Measurements from ENCODE around the gene MAP4. TPM values are rescaled to one million over a fixed set of nuclear protein-coding genes. Genes with fewer than 3 reads are reported as not detected.

MAP4 gene
- polyA plus RNA-seq, 2 of the 4 experiments (the other 2 are of a cell fraction): 77.7 to 98.5 TPM

GRCh38 chr3:47841786-47842349 lies 174.3 kb downstream of the MAP4 start:
- H3K4me3 ChIP-seq: no peak overlapping the region
- no peaks in the 10 kb centered on the region for H3K9me3 ChIP-seq
- POLR2A ChIA-PET: no interaction called here
- CTCF ChIA-PET: no interaction called here
- no peaks in the 10 kb centered on the region for H3K4me1 ChIP-seq
- ATAC-seq (no peak), FAIRE-seq (no peak), DNase-seq (ENCODE audit: low read depth in 1 of 2, low spot score in 1 of 2) (no peak)
- no peak for TF ChIP-seq JUNB (IDR thresholded peaks at IDR 0.05)
- TF ChIP-seq CEBPB (IDR thresholded peaks at IDR 0.05): no peak
- no peak for TF ChIP-seq JUN (IDR thresholded peaks at IDR 0.05)
- no peak for TF ChIP-seq FOSL2 (IDR thresholded peaks at IDR 0.05)
- no peak for TF ChIP-seq FOSL2 (CRISPR knock-in tag; IDR thresholded peaks at IDR 0.05)
- TF ChIP-seq SREBF2 (IDR thresholded peaks at IDR 0.05): no peak
- TF ChIP-seq PHF8 (IDR thresholded peaks at IDR 0.05; ENCODE audit: borderline replicate concordance, low read depth): no peak
- no peak for TF ChIP-seq RFX5 (IDR thresholded peaks at IDR 0.05)
- TF ChIP-seq GATA3 (IDR thresholded peaks at IDR 0.05; ENCODE audit: borderline replicate concordance): no peak
- no peak for TF ChIP-seq RNF2 (IDR thresholded peaks at IDR 0.05; ENCODE audit: borderline replicate concordance, low read depth)
- TF ChIP-seq HES2 (IDR thresholded peaks at IDR 0.05): no peak
- TF ChIP-seq SMC3 (IDR thresholded peaks at IDR 0.05): no peak
- TF ChIP-seq RAD21 (conservative IDR thresholded peaks at IDR 0.05 in 1 of 2, IDR thresholded peaks at IDR 0.05 in 1 of 2): no peak
- no peak for TF ChIP-seq ZSCAN20 (CRISPR knock-in tag; IDR thresholded peaks at IDR 0.05)
- TF ChIP-seq BCL3 (IDR thresholded peaks at IDR 0.05): no peak
- TF ChIP-seq RCOR1 (IDR thresholded peaks at IDR 0.05; ENCODE audit: low read depth, low read length): no peak
- TF ChIP-seq BHLHE40 (IDR thresholded peaks at IDR 0.05; ENCODE audit: low read depth, low read length): no peak
- TF ChIP-seq REST (IDR thresholded peaks at IDR 0.05): no peak
- TF ChIP-seq FOSB (CRISPR knock-in tag; IDR thresholded peaks at IDR 0.05): no peak
- TF ChIP-seq TFCP2L1 (CRISPR knock-in tag; IDR thresholded peaks at IDR 0.05): no peak
- WGBS (ENCODE audit: missing lambda C conversion rate): 94% methylated on average over 7 of the region's 7 CpGs
- H3K4me2 ChIP-seq: no peak overlapping the region
- no peak overlapping the region for H3K27ac ChIP-seq

GRCh38 chr3:47838503-47838902 lies 177.7 kb downstream of the MAP4 start:
- WGBS (ENCODE audit: missing lambda C conversion rate): 90% methylated on average over 5 of the region's 5 CpGs
- CTCF ChIA-PET: interaction anchor here (0.8 to 7.2 kb wide), 14 partner anchors 9 to 330 kb away, joined by 3 to 48 read pairs (median 4); no protein-coding TSS in a partner anchor
- DNase-seq (ENCODE audit: low read depth in 1 of 2, low spot score in 1 of 2): no peak
- TF ChIP-seq RNF2 (IDR thresholded peaks at IDR 0.05; ENCODE audit: borderline replicate concordance, low read depth): no peak
- no peak for TF ChIP-seq CEBPB (IDR thresholded peaks at IDR 0.05)
- TF ChIP-seq JUNB (IDR thresholded peaks at IDR 0.05): no peak
- TF ChIP-seq SREBF2 (IDR thresholded peaks at IDR 0.05): no peak
- no peak for ATAC-seq
- Histone ChIP-seq H3K9me3 (no peaks in the 10 kb centered on the region), H3K4me1 (no peaks in the 10 kb centered on the region), H3K27ac (no peak overlapping the region), H3K4me3 (no peak overlapping the region), H3K4me2 (no peak overlapping the region)
- no peak for FAIRE-seq
- POLR2A ChIA-PET: no interaction called here

All from A549 (cell line).